Astrocyte (in vitro differentiated cells and primary cell): ENCODE data around the gene SLC5A3. TPM values are rescaled to one million over a fixed set of nuclear protein-coding genes. Genes with fewer than 3 reads are reported as not detected.

ENCODE experiments used
- DNase-seq: peaks from one replicate; pipeline ENCODE4 v3.0.0-alpha.2; 2010; ENCODE audit warnings: low read depth
- FAIRE-seq: peaks from 2 replicates; lab custom pipeline; 2011; peaks lifted over from hg19 to GRCh38; lab: Jason Lieb, UNC
- H2AFZ ChIP-seq: 2 replicates; pipeline ENCODE4 v1.6.0; 2012; ENCODE audit warnings: low read depth, low read length, inconsistent platforms
- H3K27ac ChIP-seq: 2 replicates; pipeline ENCODE4 v1.5.1; 2011; ENCODE audit warnings: low read depth, low read length, inconsistent platforms
- H3K27me3 ChIP-seq: 2 replicates; pipeline ENCODE4 v1.6.0; 2011; ENCODE audit warnings: low read length, inconsistent platforms; ENCODE audit not compliant: insufficient read depth
- H3K36me3 ChIP-seq: 2 replicates; pipeline ENCODE4 v1.5.1; 2011; ENCODE audit warnings: low read length, inconsistent platforms; ENCODE audit not compliant: insufficient read depth
- H3K4me1 ChIP-seq: 2 replicates; pipeline ENCODE4 v1.5.1; 2011; ENCODE audit warnings: low read length, inconsistent platforms; ENCODE audit not compliant: insufficient read depth
- H3K4me2 ChIP-seq: 2 replicates; pipeline ENCODE4 v1.6.0; 2012; ENCODE audit warnings: low read length, inconsistent platforms
- H3K4me3 ChIP-seq: 2 replicates; pipeline ENCODE4 v1.5.1; 2011; ENCODE audit warnings: low read depth, mild to moderate bottlenecking, low read length, inconsistent platforms; ENCODE audit not compliant: insufficient read depth
- H3K79me2 ChIP-seq: 2 replicates; pipeline ENCODE4 v1.6.0; 2012; ENCODE audit warnings: mild to moderate bottlenecking, low read length, inconsistent platforms; ENCODE audit not compliant: insufficient read depth
- H3K9ac ChIP-seq: 2 replicates; pipeline ENCODE4 v1.6.0; 2012; ENCODE audit warnings: mild to moderate bottlenecking, low read length, inconsistent platforms
- H3K9me3 ChIP-seq: 2 replicates; pipeline ENCODE4 v1.5.1; 2012; ENCODE audit warnings: low read depth, mild to moderate bottlenecking, low read length, inconsistent platforms; ENCODE audit not compliant: insufficient read depth
- H4K20me1 ChIP-seq: 2 replicates; pipeline ENCODE4 v1.6.0; 2012; ENCODE audit warnings: low read length, inconsistent platforms; ENCODE audit not compliant: insufficient read depth
- H3K27ac Mint-ChIP-seq: one replicate; pipeline ENCODE4 v1.8.0; 2021; ENCODE audit warnings: mild to moderate bottlenecking, mixed read lengths; ENCODE audit not compliant: unreplicated experiment
- H3K27me3 Mint-ChIP-seq: one replicate; pipeline ENCODE4 v1.8.0; 2021; ENCODE audit warnings: low read depth, mixed read lengths; ENCODE audit not compliant: unreplicated experiment
- H3K36me3 Mint-ChIP-seq: one replicate; pipeline ENCODE4 v1.8.0; 2021; ENCODE audit warnings: low read depth, mixed read lengths; ENCODE audit not compliant: unreplicated experiment
- H3K4me1 Mint-ChIP-seq: one replicate; pipeline ENCODE4 v1.8.0; 2021; ENCODE audit warnings: low read depth, mixed read lengths; ENCODE audit not compliant: unreplicated experiment
- H3K4me3 Mint-ChIP-seq: one replicate; pipeline ENCODE4 v1.8.0; 2021; ENCODE audit warnings: mild to moderate bottlenecking, moderate library complexity, mixed read lengths; ENCODE audit not compliant: unreplicated experiment
- H3K9me3 Mint-ChIP-seq: one replicate; pipeline ENCODE4 v1.8.0; 2021; ENCODE audit warnings: mild to moderate bottlenecking, mixed read lengths; ENCODE audit not compliant: unreplicated experiment
- EZH2 ChIP-seq: IDR thresholded peaks from 2 replicates; pipeline ENCODE4 v1.6.1; 2012; ENCODE audit warnings: mild to moderate bottlenecking, low read length, inconsistent platforms; ENCODE audit not compliant: insufficient read depth
- total RNA-seq: library from RNA; stranded (reverse); gene quantifications from 2 replicates; pipeline ENCODE4 v1.2.1, GENCODE V29; 2021
- TF ChIP-seq, protein P1 (sequence below): IDR thresholded peaks from 2 replicates; pipeline ENCODE4 v1.5.1; 2011; ENCODE audit warnings: low read depth, mild to moderate bottlenecking, inconsistent platforms, low read length, moderate library complexity; ENCODE audit not compliant: insufficient read depth

SLC5A3 gene
- total RNA-seq, 1 donor from 2014 or later, result 22.1 TPM

DNA sequence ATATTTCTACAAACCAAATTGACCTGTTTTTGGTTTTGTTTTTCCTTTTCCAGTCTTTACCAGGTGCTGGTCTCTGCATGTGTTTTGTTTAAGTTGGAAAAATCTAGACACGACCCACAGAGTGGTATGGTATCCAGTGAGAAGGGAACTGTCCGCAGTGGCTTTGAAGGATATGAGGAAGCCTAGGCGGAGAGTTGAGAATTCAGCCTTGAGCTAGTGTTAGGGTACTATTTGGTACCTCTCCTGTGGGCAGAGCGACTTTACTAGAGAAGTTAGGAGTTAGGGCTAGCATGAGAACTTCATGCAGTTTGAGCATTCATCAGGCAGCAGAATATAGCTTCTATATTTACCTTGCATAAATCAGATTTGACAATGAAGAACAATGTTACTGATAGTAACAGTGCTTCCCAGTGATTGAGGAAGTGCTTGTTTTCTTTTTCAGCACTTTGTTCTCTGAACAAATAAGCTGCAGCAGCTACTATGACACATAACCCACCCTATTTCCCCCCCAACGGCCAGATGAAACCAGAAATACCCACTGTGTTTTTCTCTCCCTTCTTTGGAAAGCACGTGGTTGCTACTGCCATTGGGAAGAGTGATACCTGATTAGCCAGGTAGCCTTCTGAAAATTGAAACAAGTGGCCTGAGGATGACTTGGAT lies 19.0 kb downstream of the SLC5A3 start:
- TF ChIP-seq, protein P1, sequence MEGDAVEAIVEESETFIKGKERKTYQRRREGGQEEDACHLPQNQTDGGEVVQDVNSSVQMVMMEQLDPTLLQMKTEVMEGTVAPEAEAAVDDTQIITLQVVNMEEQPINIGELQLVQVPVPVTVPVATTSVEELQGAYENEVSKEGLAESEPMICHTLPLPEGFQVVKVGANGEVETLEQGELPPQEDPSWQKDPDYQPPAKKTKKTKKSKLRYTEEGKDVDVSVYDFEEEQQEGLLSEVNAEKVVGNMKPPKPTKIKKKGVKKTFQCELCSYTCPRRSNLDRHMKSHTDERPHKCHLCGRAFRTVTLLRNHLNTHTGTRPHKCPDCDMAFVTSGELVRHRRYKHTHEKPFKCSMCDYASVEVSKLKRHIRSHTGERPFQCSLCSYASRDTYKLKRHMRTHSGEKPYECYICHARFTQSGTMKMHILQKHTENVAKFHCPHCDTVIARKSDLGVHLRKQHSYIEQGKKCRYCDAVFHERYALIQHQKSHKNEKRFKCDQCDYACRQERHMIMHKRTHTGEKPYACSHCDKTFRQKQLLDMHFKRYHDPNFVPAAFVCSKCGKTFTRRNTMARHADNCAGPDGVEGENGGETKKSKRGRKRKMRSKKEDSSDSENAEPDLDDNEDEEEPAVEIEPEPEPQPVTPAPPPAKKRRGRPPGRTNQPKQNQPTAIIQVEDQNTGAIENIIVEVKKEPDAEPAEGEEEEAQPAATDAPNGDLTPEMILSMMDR, result no peak
- TF ChIP-seq EZH2, result no peak
- Mint-ChIP-seq H3K27me3 (no peaks in the 10 kb centered on the region), H3K4me1 (peaks cover 6% of the 10 kb centered on the region), H3K27ac (no peak overlapping the region), H3K4me3 (no peak overlapping the region), H3K36me3 (peaks cover 6% of the 10 kb centered on the region), H3K9me3 (no peaks in the 10 kb centered on the region)
- Histone ChIP-seq H3K27me3 (no peaks in the 10 kb centered on the region), H3K4me1 (no peaks in the 10 kb centered on the region), H4K20me1 (peaks cover 59% of the 10 kb centered on the region), H3K4me2 (no peak overlapping the region), H3K36me3 (peaks cover 16% of the 10 kb centered on the region), H3K9me3 (no peaks in the 10 kb centered on the region), H3K9ac (no peak overlapping the region), H3K4me3 (no peak overlapping the region), H3K27ac (no peak overlapping the region), H3K79me2 (peaks cover 98% of the 10 kb centered on the region), H2AFZ (no peak overlapping the region)
- no peak for FAIRE-seq
- DNase-seq, result no peak

DNA sequence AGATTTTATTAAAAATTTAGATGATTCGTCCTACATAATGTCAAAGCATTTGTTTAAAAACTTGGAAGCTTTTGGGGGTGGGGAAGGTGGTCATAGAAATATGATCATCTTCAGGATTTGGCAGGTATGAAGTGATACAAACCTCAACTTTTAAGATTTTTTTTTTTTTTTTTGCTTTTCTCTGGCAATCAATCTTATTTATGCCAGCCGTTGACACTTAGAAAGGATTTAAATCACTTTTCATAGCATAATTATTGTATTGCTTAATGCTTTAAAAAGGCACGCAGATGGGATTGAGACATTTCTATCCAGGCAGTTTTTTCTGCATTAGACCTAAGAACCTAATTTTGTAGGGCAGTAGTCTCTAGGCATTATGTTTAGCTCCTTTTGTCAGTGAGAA lies 19.7 kb downstream of the SLC5A3 start:
- DNase-seq (no peak), FAIRE-seq (no peak)
- no peak overlapping the region for H3K4me2 ChIP-seq
- Mint-ChIP-seq H3K4me1 (peaks cover 10% of the 10 kb centered on the region), H3K4me3 (no peak overlapping the region), H3K27ac (no peak overlapping the region), H3K27me3 (no peaks in the 10 kb centered on the region), H3K36me3 (peaks cover 6% of the 10 kb centered on the region), H3K9me3 (no peaks in the 10 kb centered on the region)
- peaks cover 98% of the 10 kb centered on the region for H3K79me2 ChIP-seq
- H4K20me1 ChIP-seq, result peaks cover 52% of the 10 kb centered on the region
- no peak overlapping the region for H3K9ac ChIP-seq
- no peaks in the 10 kb centered on the region for H3K9me3 ChIP-seq
- no peak overlapping the region for H3K27ac ChIP-seq
- no peak for TF ChIP-seq EZH2
- TF ChIP-seq, protein P1, result no peak
- H3K4me1 ChIP-seq, result no peaks in the 10 kb centered on the region
- no peak overlapping the region for H3K4me3 ChIP-seq
- H3K36me3 ChIP-seq, result peaks cover 16% of the 10 kb centered on the region
- H3K27me3 ChIP-seq, result no peaks in the 10 kb centered on the region
- H2AFZ ChIP-seq, result no peak overlapping the region

DNA sequence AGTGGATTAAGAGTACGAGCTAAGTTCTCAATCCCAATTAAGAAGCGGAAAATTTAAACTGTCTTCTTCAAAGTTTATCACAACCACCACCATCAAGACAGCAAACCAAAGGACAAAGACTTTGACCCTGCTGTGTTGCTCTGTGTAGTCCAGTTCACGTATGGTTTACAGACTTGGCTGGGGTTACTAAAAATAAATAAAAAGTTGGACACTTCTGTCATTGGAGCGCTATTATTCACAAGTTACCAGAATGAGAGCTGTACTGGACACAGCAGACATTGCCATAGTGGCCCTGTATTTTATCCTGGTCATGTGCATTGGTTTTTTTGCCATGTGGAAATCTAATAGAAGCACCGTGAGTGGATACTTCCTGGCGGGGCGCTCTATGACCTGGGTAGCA lies 21.6 kb downstream of the SLC5A3 start:
- H3K27ac Mint-ChIP-seq, result no peak overlapping the region
- Histone ChIP-seq H3K27me3 (no peaks in the 10 kb centered on the region), H3K79me2 (peaks cover 98% of the 10 kb centered on the region), H3K27ac (no peak overlapping the region), H3K4me2 (no peak overlapping the region), H2AFZ (no peak overlapping the region), H3K9me3 (no peaks in the 10 kb centered on the region), H3K4me3 (no peak overlapping the region), H3K4me1 (no peaks in the 10 kb centered on the region), H4K20me1 (peaks cover 47% of the 10 kb centered on the region), H3K9ac (no peak overlapping the region), H3K36me3 (peaks cover 16% of the 10 kb centered on the region)
- FAIRE-seq (no peak), DNase-seq (no peak)
- peaks cover 6% of the 10 kb centered on the region for H3K36me3 Mint-ChIP-seq
- no peak overlapping the region for H3K4me3 Mint-ChIP-seq
- no peaks in the 10 kb centered on the region for H3K9me3 Mint-ChIP-seq
- H3K4me1 Mint-ChIP-seq, result peaks cover 7% of the 10 kb centered on the region
- no peaks in the 10 kb centered on the region for H3K27me3 Mint-ChIP-seq
- TF ChIP-seq, protein P1, result no peak
- TF ChIP-seq EZH2, result no peak
